ENCODE results near the gene ICE1. TPM values are rescaled to one million over a fixed set of nuclear protein-coding genes. Genes with fewer than 3 reads are reported as not detected.
"Not testable (repeated sequence)": the region's sequence is repeated elsewhere in the genome, so short reads cannot be mapped to it uniquely, and the experiment has no call there.

ICE1 gene
- total RNA-seq, 1 donor from 2014 or later, result 36.3 TPM

DNA sequence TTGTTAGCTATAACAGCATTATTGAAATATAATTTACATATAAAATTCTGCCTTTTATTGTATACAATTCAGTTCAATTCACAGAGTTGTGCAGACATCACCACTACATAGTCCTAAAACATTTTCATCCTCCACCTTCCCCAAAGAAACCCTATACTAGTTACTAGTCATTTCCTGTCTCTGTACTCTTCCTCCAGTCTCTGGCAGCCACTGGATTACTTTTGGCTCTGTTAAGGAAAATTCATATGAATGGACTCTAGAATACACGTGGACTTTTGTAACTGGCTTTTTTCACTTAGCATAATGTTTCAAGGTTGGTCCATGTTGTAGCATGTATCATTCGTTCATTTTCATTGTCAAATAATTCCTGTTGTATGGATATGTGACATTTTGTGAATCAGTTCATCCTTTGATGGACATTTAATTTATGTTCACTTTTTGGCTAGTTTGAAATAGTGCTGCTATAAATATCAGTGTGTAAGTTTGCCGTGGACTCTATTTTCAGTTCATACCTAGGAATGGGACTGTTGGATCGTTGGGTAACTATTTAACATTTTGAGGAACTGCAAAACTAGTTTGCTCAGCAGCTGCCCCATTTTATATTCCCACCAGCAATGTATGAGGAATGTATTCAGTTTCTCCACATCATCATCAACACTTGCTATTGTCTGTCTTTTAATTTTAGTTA lies 9.7 kb downstream of the ICE1 start:
- FAIRE-seq (no peak), DNase-seq (ENCODE audit: low spot score in 2 of 2) (no peak)

DNA sequence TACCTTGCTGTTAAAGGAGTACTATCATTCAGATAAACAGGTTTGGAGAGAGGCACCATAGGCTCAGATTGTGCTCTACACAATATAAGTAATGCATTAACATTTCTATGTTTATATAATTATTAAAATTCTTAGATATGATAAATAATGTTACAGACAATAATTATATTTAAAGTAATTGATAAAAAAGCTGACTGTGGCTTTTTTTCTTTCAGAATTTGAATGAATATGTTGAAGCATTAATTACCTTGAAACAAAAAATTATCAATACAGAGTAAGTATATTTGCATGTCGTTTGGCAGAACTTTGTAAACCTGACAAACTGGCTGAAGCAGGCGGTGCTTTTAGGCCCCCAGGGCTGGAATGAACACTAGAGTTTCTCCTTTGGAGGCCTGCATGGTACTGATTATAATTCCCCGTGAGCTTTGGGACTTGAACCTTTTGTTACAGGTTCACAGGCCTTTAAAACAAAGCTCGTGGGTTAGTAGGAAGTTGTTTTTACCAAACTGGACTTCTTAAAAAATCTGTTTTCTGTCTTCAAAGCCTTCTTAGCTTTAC lies 13.8 kb downstream of the ICE1 start:
- FAIRE-seq, result no peak
- no peak for DNase-seq (ENCODE audit: low spot score in 2 of 2)

DNA sequence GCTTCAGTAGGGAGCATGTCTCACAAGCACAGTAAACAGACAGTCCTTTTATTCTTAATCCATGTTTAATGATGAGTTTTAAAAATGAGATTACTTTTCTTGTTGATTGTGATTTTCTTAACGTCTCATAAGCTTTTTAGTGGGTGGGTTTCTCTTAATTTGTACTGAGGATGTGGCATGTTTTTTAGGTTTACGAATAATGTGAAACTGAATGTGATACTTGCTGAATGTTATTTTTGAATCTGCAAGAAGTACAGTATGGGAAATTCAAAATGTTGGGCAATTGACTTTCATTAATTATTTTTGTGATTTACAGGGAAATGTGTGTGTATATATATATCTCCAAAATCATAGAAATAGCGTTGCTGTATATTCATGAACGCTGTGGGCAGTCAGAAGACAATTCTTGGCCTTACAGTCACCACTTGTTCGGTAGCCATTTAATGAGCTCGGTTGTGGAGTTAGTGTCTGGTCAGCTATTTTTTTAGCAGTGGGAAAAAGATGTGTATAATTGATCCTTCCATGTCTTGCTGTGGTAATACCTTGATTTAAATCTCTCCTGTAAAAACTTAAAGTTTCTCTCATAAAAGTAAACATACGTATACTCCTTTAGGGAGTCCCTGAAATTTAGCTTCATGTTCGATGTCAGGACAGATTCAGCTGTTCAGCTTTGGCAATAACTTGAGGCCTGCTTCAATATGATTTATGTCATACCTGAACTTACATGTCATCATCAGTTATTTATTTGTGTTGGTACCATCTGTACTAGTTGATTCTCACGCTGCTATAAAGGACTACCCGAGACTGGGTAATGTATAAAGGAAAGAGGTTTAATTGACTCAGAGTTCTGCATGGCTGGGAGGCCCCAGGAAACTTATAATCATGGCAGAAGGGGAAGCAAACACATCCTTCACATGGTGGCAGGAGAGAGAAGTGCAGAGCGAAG lies 15.0 kb downstream of the ICE1 start:
- DNase-seq (ENCODE audit: low spot score in 2 of 2), result no peak
- no peak for FAIRE-seq

DNA sequence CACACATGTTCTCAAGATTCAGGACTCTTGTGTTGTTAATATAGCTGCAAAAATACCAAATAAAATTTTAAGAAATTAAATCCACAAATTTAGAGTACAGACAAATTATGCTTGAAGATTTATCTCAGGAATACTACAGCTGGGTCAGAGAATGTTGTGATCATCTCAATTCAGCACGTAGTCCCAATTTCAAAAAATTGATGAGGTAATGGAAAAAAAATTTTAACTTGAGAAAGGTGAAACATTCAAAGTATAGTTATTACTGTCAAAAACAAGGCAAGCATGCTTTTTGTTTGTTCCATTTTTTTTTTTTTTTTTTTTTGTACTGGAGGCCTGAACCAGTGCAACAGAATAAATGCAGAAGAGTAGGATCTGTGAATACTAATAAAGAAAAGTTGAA lies 29.4 kb downstream of the ICE1 start:
- FAIRE-seq, result no peak

DNA sequence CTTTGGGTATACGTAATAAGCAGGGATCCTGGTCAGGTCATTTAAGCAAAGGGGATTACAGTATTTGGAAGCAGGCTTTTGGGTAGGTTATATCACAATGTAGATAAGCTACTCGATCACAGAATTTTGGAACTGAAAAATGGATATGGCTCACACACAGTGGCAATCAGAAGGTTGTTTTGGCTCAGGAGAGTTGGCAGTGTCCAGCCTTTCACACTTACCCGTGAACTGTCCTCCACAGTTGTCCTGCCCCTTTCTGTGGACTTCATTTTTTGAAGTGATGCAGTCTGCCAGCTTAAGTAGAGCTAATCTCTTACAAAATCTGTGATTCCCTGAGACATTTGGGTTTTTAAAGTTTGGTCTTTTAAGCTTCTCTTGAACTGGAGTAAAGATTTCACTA lies 30.7 kb downstream of the ICE1 start:
- DNase-seq (ENCODE audit: low spot score in 2 of 2) (no peak), FAIRE-seq (no peak)

More for the DNA sequence above, 29.4 kb downstream of the ICE1 start:
- DNase-seq (ENCODE audit: low spot score in 2 of 2), result no peak

DNA sequence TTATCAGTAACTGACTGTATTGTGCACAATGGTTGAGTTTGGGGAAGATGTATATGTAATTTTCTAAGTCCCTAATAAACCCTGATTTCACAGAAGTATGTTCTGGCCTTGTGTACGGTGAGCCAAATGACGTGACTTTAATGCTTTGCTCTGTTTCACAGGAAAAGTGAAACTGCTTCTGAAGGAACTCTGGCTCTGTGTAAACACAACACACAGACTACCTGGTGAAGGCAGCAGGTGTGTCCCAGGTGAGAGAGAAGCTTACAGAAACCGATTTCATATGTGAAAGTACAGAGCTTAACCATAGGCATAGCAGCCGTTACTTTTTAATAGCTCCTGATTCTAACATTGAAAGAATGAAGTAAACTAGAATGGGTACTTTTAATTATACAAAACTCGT lies 31.9 kb downstream of the ICE1 start:
- FAIRE-seq (no peak), DNase-seq (ENCODE audit: low spot score in 2 of 2) (no peak)

DNA sequence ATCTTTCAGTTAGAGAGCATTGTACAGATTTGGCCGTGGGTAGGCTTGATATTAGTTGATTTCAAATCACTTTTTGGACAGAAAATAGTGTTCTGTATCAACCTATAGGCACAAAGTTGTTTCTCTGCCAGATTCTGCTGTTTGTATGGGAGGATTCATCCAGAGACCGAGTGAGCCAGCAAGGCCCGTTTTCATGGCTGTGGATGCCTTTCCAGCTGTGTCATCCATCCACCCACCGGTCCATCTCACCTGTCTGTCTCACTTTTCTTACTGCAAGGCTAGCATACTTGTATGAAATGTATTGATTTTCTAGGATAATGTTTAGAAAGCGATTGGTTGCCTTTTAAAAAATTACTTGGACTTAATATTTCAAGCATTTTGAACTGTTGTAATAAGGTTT lies 34.4 kb downstream of the ICE1 start:
- no peak for DNase-seq (ENCODE audit: low spot score in 2 of 2)
- FAIRE-seq, result no peak

DNA sequence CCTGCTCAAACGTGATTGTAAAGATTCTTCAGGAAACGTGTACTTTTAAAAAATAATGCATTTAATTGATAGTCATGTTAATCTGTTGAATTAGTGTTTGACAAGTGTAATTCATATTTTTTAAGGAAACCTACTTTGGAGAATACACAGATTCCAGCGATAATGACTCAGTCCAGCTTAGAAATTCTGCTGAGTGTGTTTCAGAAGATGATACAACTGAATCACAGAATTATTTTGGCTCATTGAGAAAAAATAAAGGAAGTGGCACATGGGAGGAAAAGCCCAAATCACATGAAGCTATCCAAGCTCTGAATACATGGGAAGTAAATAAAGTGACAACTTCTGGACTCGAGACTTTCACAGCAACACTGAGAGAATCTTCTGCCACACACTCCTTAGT lies 37.8 kb downstream of the ICE1 start:
- FAIRE-seq (no peak), DNase-seq (ENCODE audit: low spot score in 2 of 2) (no peak)

DNA sequence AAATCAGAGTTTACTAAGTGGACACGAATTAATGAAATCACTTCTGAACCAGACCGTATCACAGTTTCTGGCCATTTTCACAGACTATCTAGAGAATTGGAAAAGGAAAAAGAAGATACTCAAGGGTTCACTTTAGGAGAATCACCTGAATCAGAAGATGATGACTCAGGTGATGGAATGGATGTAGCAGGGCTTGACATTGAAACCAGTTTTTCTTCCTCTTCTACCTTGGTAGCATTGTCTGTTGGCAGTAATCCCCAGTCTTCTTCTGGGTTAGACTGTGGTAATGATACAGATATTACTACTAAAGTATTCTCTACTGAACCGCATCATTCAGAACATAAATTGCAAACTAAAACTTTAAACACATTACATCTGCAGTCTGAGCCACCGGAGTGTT lies 38.5 kb downstream of the ICE1 start:
- DNase-seq (ENCODE audit: low spot score in 2 of 2), result no peak
- FAIRE-seq, result no peak

DNA sequence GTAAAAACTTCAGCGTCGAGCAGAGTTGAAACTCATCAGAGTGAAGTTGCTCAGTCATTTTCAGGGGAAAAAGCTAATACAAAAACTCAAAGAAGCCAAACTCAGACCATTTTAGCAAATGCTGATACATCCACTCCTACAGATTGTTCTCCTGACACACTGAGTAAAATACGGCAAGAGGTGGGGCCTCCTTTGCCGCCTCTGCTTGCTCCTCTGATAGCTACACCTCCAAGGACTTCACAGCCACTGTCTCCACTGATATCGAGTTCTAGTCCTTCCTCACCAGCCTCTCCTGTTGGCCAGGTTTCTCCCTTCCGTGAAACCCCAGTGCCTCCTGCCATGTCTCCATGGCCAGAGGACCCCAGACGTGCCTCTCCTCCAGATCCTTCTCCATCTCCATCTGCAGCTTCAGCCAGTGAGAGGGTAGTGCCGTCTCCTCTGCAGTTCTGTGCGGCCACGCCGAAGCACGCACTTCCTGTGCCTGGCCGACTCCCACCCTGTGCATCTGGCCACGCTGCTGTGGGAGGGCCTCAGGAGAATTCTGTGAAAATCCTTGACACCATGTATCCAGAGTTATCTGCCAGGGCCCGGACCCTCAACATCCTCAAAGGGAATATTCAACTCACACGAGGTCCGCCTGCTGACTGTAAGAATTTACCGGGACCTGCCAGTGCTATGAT lies 41.7 kb downstream of the ICE1 start:
- no peak for FAIRE-seq
- no peak for DNase-seq (ENCODE audit: low spot score in 2 of 2)

DNA sequence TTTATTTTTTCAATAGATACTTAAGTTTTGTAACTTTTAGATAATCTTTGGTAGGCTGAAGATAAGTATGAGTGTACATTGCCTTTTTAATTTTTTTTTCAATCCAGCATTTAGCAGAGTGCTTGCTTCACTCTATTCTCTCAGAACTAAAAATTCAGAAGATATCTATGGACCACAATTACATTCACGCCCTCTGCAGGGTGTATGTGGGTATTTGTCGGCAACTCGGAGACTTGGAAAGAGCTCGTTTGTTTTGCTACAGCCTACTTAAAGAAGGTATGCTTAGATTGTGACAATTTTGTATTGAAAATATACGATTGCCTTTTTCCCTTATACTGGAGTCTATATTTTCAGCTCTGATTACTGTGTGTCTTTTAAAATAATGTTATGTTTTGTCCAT lies 43.8 kb downstream of the ICE1 start:
- FAIRE-seq (no peak), DNase-seq (ENCODE audit: low spot score in 2 of 2) (no peak)

DNA sequence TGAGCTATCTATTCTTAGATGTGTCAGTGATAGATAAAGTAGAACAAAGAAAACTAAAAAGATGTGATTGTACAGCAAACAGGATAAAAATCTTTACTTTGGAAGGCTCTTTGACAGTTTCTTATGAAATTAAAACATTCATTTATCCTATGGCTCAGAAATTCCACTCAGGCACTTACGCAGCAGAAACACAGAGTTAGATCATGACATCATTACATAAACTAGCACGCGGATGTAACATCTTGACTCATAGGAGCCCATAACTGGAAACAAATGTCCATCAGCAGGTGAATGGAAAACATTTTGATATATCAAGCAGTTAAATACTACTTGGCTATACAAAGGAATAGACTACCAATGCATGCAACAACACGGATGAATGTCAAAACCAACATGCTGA lies 45.3 kb downstream of the ICE1 start:
- DNase-seq (ENCODE audit: low spot score in 2 of 2) (no peak), FAIRE-seq (no peak)

DNA sequence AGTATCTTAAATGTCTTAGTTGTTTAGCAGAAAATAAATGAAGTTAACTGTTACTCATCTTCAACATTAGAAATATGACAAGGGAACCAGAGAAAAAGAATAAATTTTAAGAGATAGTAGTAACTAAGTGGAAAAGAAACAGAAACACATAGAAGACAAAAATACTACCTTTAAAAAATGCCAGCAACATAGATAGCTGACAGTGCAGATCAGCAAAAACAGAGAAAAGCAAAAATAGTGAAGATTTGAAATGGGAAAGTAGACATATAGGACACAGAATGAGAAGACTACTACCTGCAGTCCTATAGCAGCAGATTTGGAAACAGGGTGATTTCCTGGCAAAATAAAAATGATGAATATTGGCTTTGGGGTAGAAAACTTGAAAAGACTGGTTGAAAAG lies 48.5 kb downstream of the ICE1 start:
- DNase-seq (ENCODE audit: low spot score in 2 of 2) (no peak), FAIRE-seq (no peak)

DNA sequence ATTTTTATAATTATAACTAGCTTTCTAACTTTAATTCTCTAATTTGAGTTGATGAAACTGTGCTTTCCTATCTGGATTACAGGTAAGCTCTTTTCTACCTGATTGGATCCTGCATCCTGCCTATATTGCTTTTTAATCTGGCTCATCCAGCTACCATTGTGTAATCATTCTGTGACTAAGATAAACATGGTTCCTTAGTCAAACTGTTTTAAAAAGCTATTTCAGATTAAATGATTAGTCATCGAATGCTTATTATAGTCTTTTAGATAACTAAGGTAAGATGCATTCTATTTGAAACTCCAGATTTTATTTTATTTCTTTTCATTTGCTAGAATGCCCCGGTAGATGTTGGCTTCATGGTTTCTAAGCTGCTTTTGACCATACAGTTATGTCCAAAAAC lies 50.7 kb downstream of the ICE1 start:
- FAIRE-seq (no peak), DNase-seq (ENCODE audit: low spot score in 2 of 2) (no peak)

DNA sequence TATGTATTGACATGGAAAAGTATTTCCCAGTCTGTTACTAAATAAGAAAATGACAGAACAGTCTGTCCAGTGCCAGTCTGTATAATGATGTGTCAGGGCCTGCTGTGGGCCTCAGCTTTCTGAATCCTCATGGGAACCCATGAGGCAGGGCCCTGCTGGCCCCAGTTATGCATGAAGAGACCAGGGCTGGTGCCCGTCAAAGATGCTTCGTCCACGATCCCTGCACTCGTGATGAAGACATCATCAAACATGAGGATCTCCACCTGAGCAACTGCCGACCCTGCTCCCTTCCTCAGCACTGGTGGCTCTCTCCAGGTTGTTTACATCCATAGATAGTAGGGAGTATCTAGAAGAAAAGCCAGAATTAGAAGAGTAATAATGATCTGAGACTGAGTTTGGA lies 52.5 kb downstream of the ICE1 start:
- FAIRE-seq, result no peak

DNA sequence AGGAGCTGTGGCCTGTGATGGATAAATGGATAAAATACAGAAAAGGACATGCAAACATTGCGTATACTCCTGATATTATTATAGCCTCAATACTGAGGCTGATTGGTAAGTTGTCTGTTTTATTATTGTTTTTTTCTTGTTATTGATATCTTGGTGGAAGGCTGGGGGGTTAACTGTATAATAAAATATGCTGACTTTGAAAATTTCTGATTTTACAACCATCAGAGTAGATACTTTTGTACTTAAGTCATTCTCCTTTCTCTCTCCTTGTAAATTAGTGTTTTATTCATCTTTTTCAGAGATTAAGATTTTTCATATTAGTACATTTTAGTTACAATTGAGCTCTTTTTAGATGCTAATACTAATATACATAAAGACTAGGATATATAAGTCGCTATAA lies 53.5 kb downstream of the ICE1 start:
- FAIRE-seq (no peak), DNase-seq (ENCODE audit: low spot score in 2 of 2) (no peak)

More for the DNA sequence above, 52.5 kb downstream of the ICE1 start:
- no peak for DNase-seq (ENCODE audit: low spot score in 2 of 2)

DNA sequence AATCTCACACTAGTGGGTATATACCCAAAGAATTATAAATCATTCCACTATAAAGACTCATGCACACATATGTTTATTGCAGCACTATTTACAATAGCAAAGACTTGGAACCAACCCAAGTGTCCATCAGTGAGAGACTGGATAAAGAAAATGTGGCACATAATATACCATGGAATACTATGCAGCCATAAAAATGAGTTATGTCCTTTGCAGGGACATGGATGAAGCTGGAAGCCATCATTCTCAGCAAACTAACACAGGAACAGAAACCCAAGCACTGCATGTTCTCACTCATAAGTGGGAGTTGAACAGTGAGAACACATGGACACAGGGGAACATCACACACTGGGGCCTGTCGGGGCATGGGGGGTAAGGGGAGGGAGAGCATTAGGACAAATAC lies 57.1 kb downstream of the ICE1 start:
- FAIRE-seq; DNase-seq (ENCODE audit: low spot score in 2 of 2): not testable (repeated sequence)

DNA sequence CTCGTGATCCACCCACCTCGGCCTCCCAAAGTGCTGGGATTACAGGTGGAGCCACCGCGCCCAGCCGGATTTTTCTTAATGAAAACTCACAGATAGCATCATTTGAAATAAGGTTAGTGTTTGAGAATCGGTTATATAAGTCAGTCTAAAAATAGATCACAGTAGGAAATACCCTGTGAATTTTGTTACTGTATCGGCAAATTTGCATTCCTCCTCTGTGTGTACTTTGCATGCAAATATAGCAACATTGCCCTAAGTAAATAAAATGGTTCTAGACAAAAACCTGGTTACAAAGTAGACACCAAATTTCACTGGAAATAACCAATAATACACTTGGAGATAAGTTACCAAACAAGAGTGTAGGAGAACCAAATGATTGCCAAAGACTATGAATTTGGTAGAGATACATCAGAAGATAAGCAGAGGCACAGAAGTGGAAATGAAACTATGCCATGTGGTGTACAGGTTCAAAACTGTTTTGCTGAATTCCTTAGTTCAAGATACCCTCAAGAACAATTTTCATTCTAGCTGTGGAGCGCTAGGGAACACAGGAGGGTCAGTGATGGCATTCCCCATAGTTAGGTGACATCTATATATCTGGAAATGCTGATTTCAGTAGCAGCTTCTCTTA lies 58.1 kb downstream of the ICE1 start:
- no peak for DNase-seq (ENCODE audit: low spot score in 2 of 2)
- FAIRE-seq, result no peak

DNA sequence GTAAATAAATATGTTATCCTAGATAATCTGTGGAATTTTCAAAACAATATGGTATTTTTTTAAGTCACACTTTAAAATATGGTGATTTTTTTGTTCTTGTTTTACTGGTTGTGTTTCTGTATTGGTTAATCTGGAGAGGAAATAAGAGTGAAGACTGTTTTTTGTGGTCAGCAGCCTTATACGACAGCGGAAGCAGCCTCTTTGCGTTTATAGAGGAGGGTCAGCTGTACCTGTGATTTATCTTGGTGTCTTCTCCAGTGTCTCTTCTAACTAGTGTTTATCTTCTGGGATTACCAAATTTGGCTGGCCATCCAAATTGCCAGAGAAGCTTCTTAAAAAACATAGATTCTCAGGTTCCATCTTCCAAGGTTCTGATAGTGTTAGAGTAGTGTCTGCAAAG lies 58.7 kb downstream of the ICE1 start:
- DNase-seq (ENCODE audit: low spot score in 2 of 2) (no peak), FAIRE-seq (no peak)

DNA sequence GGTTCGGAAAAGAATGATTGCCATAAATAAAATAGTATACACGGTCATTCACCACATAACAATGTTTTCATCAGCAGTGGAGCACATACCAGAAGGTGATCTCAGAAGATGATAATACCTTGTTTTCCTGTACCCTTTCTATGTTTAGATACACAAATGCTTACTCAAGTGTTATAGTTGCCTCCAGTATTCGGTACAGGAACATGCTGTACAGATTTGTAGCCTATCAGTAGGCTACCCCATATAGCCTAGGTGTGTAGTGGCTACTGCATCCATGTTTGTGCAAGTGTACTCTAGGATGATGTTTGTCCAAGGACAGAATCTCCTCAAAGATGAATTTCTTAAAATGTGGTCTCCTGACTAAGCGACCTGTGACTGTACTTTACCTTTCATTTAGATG lies 59.2 kb downstream of the ICE1 start:
- FAIRE-seq, result no peak
- no peak for DNase-seq (ENCODE audit: low spot score in 2 of 2)

DNA sequence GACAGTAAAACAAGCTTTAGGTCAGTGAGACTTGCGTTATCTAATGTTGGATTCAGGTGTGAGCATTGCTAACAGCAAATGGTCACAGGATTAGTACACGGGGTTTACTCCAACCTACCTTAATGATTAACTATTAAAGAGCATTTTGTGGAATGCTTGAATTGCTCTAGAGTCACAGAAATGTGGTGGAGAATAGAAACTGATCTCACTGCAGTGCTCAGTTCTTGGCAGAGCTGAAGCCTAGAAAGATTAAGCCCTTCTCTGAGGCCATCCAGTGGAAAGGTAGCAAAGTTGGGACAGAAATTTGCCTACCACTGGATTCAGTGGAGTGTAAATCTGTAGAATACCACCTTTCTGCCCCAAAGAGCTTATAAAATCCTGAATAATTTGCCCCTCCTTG lies 60.9 kb downstream of the ICE1 start:
- FAIRE-seq (no peak), DNase-seq (ENCODE audit: low spot score in 2 of 2) (no peak)

All from frontal cortex (tissue), 4 donors.